Measurements from ENCODE around the gene GRIN2C.

DNA sequence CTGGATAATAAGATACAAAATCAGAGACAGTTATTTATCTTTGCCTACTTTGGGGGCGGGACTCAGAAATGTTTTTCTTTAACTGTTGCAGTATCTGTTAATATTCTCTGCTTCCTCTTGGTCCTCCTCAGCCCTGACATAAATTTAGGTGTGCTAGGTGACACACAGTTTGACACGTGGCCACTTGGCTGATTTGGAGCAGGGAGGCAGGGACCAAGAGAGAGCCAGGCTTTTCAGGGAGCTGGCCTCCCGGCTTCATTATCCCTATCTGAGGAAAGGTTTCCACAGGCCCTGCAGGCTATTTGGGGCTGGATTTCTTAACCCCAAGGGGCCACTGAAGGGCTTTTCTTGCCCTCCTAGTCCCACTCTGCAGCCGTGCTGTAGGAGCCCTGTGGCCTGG is 63.5 kb downstream of the GRIN2C start:
- no peak for TF ChIP-seq EZH2phosphoT487 (IDR thresholded peaks at IDR 0.05; ENCODE audit: low read length)
- TF ChIP-seq, protein P1, sequence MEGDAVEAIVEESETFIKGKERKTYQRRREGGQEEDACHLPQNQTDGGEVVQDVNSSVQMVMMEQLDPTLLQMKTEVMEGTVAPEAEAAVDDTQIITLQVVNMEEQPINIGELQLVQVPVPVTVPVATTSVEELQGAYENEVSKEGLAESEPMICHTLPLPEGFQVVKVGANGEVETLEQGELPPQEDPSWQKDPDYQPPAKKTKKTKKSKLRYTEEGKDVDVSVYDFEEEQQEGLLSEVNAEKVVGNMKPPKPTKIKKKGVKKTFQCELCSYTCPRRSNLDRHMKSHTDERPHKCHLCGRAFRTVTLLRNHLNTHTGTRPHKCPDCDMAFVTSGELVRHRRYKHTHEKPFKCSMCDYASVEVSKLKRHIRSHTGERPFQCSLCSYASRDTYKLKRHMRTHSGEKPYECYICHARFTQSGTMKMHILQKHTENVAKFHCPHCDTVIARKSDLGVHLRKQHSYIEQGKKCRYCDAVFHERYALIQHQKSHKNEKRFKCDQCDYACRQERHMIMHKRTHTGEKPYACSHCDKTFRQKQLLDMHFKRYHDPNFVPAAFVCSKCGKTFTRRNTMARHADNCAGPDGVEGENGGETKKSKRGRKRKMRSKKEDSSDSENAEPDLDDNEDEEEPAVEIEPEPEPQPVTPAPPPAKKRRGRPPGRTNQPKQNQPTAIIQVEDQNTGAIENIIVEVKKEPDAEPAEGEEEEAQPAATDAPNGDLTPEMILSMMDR (IDR thresholded peaks at IDR 0.05; ENCODE audit: low read length): no peak
- no peak for TF ChIP-seq EZH2 (optimal IDR thresholded peaks at IDR 0.05; ENCODE audit: low read depth, low read length)
